ENCODE results near the gene MRE11. TPM values are rescaled to one million over a fixed set of nuclear protein-coding genes. Genes with fewer than 3 reads are reported as not detected.
"Not testable (repeated sequence)": the region's sequence is repeated elsewhere in the genome, so short reads cannot be mapped to it uniquely, and the experiment has no call there.

Gene MRE11
- total RNA-seq, 4 donors from 2014 or later: 18.4 to 25.0 (median 22.8) TPM

GRCh38 chr11:94511932-94512781 lies 18.5 kb upstream of the MRE11 start, which contains the start of gene C11orf97:
Gene C11orf97, plus strand, starts transcription at chr11:94512461. Its CDS starts 68 bp downstream, at chr11:94512529.
- H3K9me3 ChIP-seq: no peaks in the 10 kb centered on the region
- WGBS, 2 donors: 16 to 23% methylated on average over 40 to 46 of the region's 53 CpGs
- intact Hi-C loops (cut with DNase I): no loop called here
- TF ChIP-seq POLR2A (IDR thresholded peaks at IDR 0.05): no peak
- no peak for TF ChIP-seq CTCF (IDR thresholded peaks at IDR 0.05)
- peak; percentile 85 to 86 for DNase-seq
- peak within 1 kb of the TSS in 2 of 3 donors; percentile 10 to 43 for H3K4me3 ChIP-seq (replicated peaks in 1 of 3)
- no peak within 1 kb of the TSS for H3K27ac ChIP-seq
- no peaks in the 10 kb centered on the region for H3K27me3 ChIP-seq
- peaks cover 3 to 7% of the 10 kb centered on the region in 2 donors for H3K4me1 ChIP-seq
- H3K36me3 ChIP-seq: no peaks in the 10 kb centered on the region

- no peaks in the 10 kb centered on the region for H3K36me3 ChIP-seq
- no peak for TF ChIP-seq POLR2A (IDR thresholded peaks at IDR 0.05)
- no peak for TF ChIP-seq CTCF (IDR thresholded peaks at IDR 0.05)
- no peak for DNase-seq
- intact Hi-C loops (cut with DNase I): loop anchor here (5.0 kb wide), 1 partner anchor 610 kb away; no protein-coding TSS in a partner anchor
- peaks cover under 1 to 1% of the 10 kb centered on the region in 2 donors for H3K4me1 ChIP-seq
- no peaks in the 10 kb centered on the region for H3K9me3 ChIP-seq
- no peaks in the 10 kb centered on the region for H3K27me3 ChIP-seq
- H3K4me3 ChIP-seq (replicated peaks in 1 of 3): no peak overlapping the region
- no peak overlapping the region for H3K27ac ChIP-seq
- WGBS, 2 donors: 50 to 54% methylated on average over 4 of the region's 4 CpGs
Measured at GRCh38 chr11:94507485-94507884, 13.8 kb upstream of the MRE11 start.

- intact Hi-C loops (cut with DNase I): loop anchor here (5.0 kb wide), 1 partner anchor 609 kb away; no protein-coding TSS in a partner anchor
- H3K36me3 ChIP-seq; H3K4me1 ChIP-seq; H3K27ac ChIP-seq; H3K4me3 ChIP-seq (replicated peaks in 1 of 3); H3K27me3 ChIP-seq; DNase-seq; H3K9me3 ChIP-seq: not testable (repeated sequence)
- 92% methylated on average over 5 of the region's 5 CpGs for WGBS, 2 donors
Measured at GRCh38 chr11:94506513-94506912, 12.9 kb upstream of the MRE11 start.

GRCh38 chr11:94504689-94505293 lies 11.1 kb upstream of the MRE11 start:
- DNase-seq: no peak
- WGBS, 2 donors: 3 to 7% methylated on average over 3 of the region's 3 CpGs
- H3K4me1 ChIP-seq: no peaks in the 10 kb centered on the region
- TF ChIP-seq CTCF (IDR thresholded peaks at IDR 0.05) (peak in 5 of 6 experiments; percentile 41 to 76 (median 69)), POLR2A (IDR thresholded peaks at IDR 0.05) (no peak)
- no peaks in the 10 kb centered on the region for H3K9me3 ChIP-seq
- peaks cover 3 to 5% of the 10 kb centered on the region in 2 donors for H3K36me3 ChIP-seq
- H3K27ac ChIP-seq: no peak overlapping the region
- intact Hi-C loops (cut with DNase I): loop anchor here (5.0 kb wide), 1 partner anchor 607 kb away; no protein-coding TSS in a partner anchor
- no peaks in the 10 kb centered on the region for H3K27me3 ChIP-seq
- H3K4me3 ChIP-seq (replicated peaks in 1 of 3): no peak overlapping the region

- WGBS, 2 donors: 64 to 69% methylated on average over 2 of the region's 2 CpGs
- intact Hi-C loops (cut with DNase I): no loop called here
- Histone ChIP-seq H3K4me1 (no peaks in the 10 kb centered on the region), H3K4me3 (replicated peaks in 1 of 3) (no peak overlapping the region), H3K36me3 (peaks cover 27 to 28% of the 10 kb centered on the region in 2 donors), H3K27me3 (no peaks in the 10 kb centered on the region), H3K27ac (no peak overlapping the region), H3K9me3 (no peaks in the 10 kb centered on the region)
- no peak for TF ChIP-seq POLR2A (IDR thresholded peaks at IDR 0.05)
- TF ChIP-seq CTCF (IDR thresholded peaks at IDR 0.05): no peak
- DNase-seq: no peak
Measured at GRCh38 chr11:94501522-94501921, 7.9 kb upstream of the MRE11 start.

All from thyroid gland (tissue), 4 donors.